GM12864 (cell line): ENCODE results near the gene TMC2.
A peak's percentile ranks its signal among the peaks of the same experiment; 100 is the strongest.

ENCODE experiments used
- DNase-seq: peaks from one replicate; pipeline ENCODE4 v3.0.0-alpha.2; 2011; ENCODE audit warnings: low read depth
- H3K4me3 ChIP-seq: 2 replicates; pipeline ENCODE4 v1.5.1; 2011; ENCODE audit warnings: mild to moderate bottlenecking, low read depth, low read length, control low read depth
- TF ChIP-seq, protein P1 (sequence below): IDR thresholded peaks from 2 replicates; pipeline ENCODE4 v1.5.1; 2011; ENCODE audit warnings: low read depth, mild to moderate bottlenecking, moderate library complexity, low read length, control low read depth, inconsistent platforms; ENCODE audit errors: missing control alignments

TMC2 gene

DNA sequence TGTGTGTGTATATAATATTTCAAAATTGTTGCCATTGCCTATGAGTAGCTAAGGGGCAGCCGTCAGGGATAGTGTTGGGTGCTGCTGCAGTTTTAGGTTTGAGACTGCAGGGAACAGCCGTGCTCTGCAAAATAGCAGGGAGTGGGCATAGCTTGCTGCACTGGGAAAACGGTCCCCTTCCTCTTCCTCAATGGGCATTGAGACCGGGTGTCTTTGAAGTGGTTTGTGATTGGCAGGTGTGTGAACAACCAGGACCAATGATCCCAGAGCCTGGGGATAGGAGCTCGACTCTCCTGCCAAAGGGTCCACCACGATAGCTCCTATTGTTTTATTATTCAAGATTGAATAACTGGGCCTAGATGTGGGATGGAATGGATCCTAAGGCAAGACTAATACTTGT, 151.1 kb downstream of the TMC2 start:
- TF ChIP-seq, protein P1, sequence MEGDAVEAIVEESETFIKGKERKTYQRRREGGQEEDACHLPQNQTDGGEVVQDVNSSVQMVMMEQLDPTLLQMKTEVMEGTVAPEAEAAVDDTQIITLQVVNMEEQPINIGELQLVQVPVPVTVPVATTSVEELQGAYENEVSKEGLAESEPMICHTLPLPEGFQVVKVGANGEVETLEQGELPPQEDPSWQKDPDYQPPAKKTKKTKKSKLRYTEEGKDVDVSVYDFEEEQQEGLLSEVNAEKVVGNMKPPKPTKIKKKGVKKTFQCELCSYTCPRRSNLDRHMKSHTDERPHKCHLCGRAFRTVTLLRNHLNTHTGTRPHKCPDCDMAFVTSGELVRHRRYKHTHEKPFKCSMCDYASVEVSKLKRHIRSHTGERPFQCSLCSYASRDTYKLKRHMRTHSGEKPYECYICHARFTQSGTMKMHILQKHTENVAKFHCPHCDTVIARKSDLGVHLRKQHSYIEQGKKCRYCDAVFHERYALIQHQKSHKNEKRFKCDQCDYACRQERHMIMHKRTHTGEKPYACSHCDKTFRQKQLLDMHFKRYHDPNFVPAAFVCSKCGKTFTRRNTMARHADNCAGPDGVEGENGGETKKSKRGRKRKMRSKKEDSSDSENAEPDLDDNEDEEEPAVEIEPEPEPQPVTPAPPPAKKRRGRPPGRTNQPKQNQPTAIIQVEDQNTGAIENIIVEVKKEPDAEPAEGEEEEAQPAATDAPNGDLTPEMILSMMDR = no peak
- DNase-seq = no peak
- H3K4me3 ChIP-seq = no peak overlapping the region

DNA sequence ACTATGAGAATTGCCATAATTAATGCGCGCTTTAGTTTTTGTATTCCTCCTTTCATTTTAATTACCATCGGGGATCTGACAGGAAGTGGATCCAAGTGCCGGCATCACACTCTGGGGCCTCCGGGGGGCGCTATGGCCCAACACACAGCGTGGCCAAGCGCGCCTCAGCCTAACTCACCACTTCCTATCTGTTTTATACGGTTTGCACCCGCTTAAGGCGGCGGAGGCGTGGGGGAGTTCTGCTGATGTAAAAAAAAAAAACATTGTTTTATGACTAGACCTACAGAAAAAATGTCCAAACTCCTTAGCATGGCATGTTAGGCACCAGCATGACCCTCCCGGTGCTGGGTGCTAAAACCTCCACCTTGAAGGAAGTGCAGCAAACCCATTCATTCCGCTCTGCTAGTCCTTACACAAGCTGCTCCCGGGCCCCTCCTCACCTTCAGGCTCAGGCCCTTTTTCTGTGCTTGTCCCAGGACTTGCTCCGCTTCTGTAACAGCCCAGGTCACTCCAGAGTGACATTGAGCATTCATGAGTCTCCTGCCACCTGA, 151.7 kb downstream of the TMC2 start:
- no peak for DNase-seq
- H3K4me3 ChIP-seq = no peak overlapping the region
- TF ChIP-seq, protein P1 = peak; percentile 65

DNA sequence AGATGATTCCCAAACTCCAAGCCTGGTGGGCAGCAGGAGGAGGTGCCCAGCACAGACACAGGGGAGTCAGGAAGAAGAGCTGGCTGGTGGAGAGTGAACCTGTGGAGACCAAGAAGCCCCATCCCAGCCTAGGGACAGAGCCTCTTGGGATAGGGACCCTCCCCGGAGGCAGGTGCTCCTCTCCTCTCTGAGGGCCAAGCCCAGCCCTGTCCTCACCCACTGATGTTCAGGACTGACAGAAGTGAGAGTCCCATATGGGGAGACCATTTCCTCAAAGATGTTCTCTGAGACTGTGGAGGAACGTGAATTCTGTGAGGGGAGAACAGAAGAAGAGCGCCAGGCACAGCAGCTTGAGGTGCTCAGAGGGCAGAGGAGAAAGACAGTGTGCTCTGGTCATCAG, 153.8 kb downstream of the TMC2 start:
- TF ChIP-seq, protein P1 = no peak
- no peak for DNase-seq
- H3K4me3 ChIP-seq = no peak overlapping the region

DNA sequence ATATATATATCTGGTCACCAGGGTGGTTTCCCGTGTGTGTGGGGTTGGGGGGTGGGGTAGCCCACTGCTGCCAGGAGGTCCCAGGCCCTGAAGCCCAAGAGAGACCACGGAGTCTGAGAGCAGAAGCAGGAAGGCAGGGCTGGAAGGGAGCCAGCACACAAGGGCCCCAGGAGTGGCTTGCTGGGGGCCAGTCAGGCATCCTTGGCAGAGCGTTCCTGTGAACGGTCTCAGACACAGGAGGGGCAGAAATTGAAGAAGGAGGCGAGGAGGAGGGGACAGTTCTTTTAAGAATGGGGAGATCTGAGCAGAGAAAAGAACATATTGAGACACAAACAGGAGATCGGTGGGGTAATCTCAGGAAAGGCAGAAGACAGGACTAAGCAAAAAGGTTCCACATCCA, 154.3 kb downstream of the TMC2 start:
- TF ChIP-seq, protein P1 = no peak
- no peak overlapping the region for H3K4me3 ChIP-seq
- DNase-seq = no peak

DNA sequence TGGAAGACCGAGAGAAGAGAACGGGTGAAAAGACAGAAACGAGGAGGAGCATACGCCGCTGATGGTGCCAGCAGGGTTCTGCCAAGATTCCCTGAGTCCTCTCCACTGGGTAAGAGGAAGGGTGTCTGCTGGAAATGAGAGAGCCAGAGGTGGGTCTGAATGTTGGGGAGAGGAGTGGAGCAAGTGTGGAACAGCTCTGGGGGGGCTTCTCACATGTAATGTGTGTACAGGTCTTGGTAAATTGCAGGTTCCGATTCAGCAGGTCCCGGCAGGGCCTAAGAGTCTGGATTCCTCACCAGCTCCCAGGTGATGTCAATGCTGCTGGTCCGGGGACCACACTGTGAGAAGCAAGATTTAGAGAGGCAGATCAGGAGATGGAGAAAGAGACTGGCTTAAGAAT, 154.8 kb downstream of the TMC2 start:
- TF ChIP-seq, protein P1 = no peak
- H3K4me3 ChIP-seq = no peak overlapping the region
- DNase-seq = no peak
